ENCODE measurements around the gene CSTF1.

The CSTF1 gene

DNA sequence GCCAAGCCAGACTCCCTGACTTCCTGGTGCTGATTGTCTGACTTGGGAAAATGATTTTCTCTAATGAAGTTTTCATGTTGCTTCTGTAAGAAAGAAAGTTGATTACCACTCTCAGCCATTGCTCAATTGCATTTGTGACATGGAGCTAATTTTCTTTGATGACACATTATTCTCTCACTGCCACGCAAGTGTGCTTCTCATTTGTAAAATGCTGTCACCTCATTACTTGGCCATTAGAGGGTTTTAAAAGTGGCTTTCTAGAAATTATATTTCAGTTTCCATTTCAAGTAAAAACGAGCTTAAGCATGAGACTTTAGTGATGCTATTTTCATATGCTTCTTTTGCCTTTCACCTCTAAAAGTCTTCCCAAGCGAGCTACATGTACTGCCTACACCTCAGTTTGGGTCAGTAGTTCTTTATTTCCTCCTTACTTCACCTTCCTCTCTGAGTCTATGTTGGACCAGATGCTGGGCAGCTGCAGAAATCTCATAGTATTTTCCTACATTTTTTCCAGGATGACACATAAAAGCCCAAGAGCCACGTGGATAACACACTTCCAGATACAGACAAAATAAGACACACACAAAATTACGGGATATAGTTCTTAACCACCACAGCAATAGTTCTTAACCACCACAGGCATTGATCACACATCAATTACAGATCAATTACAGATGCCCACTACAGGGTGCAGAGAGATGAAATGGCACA, 39.9 kb upstream of the CSTF1 start:
- no peak for ATAC-seq
- TF ChIP-seq ZNF70 (CRISPR knock-in tag; IDR thresholded peaks at IDR 0.05) (no peak), ZFP3 (CRISPR knock-in tag; IDR thresholded peaks at IDR 0.05) (no peak), GLIS3 (CRISPR knock-in tag; IDR thresholded peaks at IDR 0.05) (no peak), ZC3H10 (CRISPR knock-in tag; IDR thresholded peaks at IDR 0.05) (no peak), CSDC2 (CRISPR knock-in tag; IDR thresholded peaks at IDR 0.05) (no peak)
- TF ChIP-seq, protein P1, sequence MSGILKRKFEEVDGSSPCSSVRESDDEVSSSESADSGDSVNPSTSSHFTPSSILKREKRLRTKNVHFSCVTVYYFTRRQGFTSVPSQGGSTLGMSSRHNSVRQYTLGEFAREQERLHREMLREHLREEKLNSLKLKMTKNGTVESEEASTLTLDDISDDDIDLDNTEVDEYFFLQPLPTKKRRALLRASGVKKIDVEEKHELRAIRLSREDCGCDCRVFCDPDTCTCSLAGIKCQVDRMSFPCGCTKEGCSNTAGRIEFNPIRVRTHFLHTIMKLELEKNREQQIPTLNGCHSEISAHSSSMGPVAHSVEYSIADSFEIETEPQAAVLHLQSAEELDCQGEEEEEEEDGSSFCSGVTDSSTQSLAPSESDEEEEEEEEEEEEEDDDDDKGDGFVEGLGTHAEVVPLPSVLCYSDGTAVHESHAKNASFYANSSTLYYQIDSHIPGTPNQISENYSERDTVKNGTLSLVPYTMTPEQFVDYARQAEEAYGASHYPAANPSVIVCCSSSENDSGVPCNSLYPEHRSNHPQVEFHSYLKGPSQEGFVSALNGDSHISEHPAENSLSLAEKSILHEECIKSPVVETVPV (CRISPR knock-in tag; IDR thresholded peaks at IDR 0.05): no peak

DNA sequence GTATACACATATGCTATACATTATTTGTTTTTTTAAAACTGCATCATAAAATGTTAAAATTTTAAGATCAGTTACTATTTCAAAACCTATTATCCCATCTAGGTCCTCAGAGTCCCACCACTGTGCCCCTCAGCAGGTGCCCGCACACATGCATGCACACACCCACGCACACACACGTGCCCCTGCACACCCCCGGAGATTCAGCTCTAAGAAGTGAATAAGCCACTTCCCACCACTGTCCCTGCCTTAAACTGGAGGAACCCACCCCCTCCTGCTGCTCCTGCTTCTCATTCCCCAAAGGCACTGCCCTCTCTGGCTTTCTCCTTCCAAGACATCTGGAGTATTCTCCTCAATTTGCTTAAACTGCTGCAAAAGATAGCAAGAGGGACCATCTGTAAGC, 39.1 kb upstream of the CSTF1 start:
- no peak for ATAC-seq
- no peak for TF ChIP-seq ESRRG (CRISPR knock-in tag; IDR thresholded peaks at IDR 0.05)
- no peak for TF ChIP-seq TOX (CRISPR knock-in tag; IDR thresholded peaks at IDR 0.05; ENCODE audit: borderline replicate concordance)
- no peak for TF ChIP-seq TCF4 (CRISPR knock-in tag; IDR thresholded peaks at IDR 0.05; ENCODE audit: borderline replicate concordance)
- no peak for TF ChIP-seq ZFP30 (CRISPR knock-in tag; IDR thresholded peaks at IDR 0.05)
- TF ChIP-seq ZNF70 (CRISPR knock-in tag; IDR thresholded peaks at IDR 0.05): no peak
- TF ChIP-seq, protein P2, sequence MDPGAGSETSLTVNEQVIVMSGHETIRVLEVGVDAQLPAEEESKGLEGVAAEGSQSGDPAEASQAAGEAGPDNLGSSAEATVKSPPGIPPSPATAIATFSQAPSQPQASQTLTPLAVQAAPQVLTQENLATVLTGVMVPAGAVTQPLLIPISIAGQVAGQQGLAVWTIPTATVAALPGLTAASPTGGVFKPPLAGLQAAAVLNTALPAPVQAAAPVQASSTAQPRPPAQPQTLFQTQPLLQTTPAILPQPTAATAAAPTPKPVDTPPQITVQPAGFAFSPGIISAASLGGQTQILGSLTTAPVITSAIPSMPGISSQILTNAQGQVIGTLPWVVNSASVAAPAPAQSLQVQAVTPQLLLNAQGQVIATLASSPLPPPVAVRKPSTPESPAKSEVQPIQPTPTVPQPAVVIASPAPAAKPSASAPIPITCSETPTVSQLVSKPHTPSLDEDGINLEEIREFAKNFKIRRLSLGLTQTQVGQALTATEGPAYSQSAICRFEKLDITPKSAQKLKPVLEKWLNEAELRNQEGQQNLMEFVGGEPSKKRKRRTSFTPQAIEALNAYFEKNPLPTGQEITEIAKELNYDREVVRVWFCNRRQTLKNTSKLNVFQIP (CRISPR knock-in tag; IDR thresholded peaks at IDR 0.05; ENCODE audit: borderline replicate concordance, low read depth): no peak
- TF ChIP-seq ZFP3 (CRISPR knock-in tag; IDR thresholded peaks at IDR 0.05): no peak
- TF ChIP-seq ZNF565 (CRISPR knock-in tag; conservative IDR thresholded peaks at IDR 0.05; ENCODE audit: low read depth): no peak
- TF ChIP-seq, protein P1 (CRISPR knock-in tag; IDR thresholded peaks at IDR 0.05): no peak
- no peak for TF ChIP-seq OSR1 (CRISPR knock-in tag; IDR thresholded peaks at IDR 0.05)
- no peak for TF ChIP-seq BACH2 (CRISPR knock-in tag; IDR thresholded peaks at IDR 0.05; ENCODE audit: borderline replicate concordance)

DNA sequence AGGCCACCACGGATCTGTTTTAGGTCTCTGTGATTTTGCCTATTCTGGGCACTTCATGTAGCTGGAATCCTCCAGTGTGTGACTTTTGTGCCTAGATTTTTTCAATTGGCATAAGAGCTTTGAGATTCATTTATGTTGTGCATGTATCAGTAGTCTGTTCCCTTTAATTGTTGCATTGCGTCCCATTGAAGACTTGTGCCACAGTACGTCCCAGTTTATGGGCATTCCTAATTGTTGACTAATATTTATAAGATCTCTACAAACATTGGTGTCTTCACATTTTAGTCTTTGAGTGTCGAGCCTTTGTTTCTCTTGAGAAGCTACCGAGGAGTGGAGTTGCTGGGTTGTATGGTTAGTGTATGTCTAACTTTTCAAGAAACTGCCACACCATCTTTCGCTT, 34.4 kb upstream of the CSTF1 start:
- TF ChIP-seq ISL1 (CRISPR knock-in tag; IDR thresholded peaks at IDR 0.05): no peak
- no peak for TF ChIP-seq CSDC2 (CRISPR knock-in tag; IDR thresholded peaks at IDR 0.05)
- TF ChIP-seq, protein P2 (CRISPR knock-in tag; IDR thresholded peaks at IDR 0.05; ENCODE audit: borderline replicate concordance, low read depth): no peak
- TF ChIP-seq, protein P1 (CRISPR knock-in tag; IDR thresholded peaks at IDR 0.05): no peak
- TF ChIP-seq BACH2 (CRISPR knock-in tag; IDR thresholded peaks at IDR 0.05; ENCODE audit: borderline replicate concordance): no peak
- no peak for TF ChIP-seq ARNTL (CRISPR knock-in tag; IDR thresholded peaks at IDR 0.05; ENCODE audit: borderline replicate concordance, low read depth)
- TF ChIP-seq ZC3H10 (CRISPR knock-in tag; IDR thresholded peaks at IDR 0.05): no peak
- TF ChIP-seq TCF4 (CRISPR knock-in tag; IDR thresholded peaks at IDR 0.05; ENCODE audit: borderline replicate concordance): no peak
- TF ChIP-seq TOX (CRISPR knock-in tag; IDR thresholded peaks at IDR 0.05; ENCODE audit: borderline replicate concordance): no peak
- TF ChIP-seq, protein P3, sequence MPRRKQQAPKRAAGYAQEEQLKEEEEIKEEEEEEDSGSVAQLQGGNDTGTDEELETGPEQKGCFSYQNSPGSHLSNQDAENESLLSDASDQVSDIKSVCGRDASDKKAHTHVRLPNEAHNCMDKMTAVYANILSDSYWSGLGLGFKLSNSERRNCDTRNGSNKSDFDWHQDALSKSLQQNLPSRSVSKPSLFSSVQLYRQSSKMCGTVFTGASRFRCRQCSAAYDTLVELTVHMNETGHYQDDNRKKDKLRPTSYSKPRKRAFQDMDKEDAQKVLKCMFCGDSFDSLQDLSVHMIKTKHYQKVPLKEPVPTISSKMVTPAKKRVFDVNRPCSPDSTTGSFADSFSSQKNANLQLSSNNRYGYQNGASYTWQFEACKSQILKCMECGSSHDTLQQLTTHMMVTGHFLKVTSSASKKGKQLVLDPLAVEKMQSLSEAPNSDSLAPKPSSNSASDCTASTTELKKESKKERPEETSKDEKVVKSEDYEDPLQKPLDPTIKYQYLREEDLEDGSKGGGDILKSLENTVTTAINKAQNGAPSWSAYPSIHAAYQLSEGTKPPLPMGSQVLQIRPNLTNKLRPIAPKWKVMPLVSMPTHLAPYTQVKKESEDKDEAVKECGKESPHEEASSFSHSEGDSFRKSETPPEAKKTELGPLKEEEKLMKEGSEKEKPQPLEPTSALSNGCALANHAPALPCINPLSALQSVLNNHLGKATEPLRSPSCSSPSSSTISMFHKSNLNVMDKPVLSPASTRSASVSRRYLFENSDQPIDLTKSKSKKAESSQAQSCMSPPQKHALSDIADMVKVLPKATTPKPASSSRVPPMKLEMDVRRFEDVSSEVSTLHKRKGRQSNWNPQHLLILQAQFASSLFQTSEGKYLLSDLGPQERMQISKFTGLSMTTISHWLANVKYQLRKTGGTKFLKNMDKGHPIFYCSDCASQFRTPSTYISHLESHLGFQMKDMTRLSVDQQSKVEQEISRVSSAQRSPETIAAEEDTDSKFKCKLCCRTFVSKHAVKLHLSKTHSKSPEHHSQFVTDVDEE (CRISPR knock-in tag; IDR thresholded peaks at IDR 0.05): no peak
- TF ChIP-seq, protein P4, sequence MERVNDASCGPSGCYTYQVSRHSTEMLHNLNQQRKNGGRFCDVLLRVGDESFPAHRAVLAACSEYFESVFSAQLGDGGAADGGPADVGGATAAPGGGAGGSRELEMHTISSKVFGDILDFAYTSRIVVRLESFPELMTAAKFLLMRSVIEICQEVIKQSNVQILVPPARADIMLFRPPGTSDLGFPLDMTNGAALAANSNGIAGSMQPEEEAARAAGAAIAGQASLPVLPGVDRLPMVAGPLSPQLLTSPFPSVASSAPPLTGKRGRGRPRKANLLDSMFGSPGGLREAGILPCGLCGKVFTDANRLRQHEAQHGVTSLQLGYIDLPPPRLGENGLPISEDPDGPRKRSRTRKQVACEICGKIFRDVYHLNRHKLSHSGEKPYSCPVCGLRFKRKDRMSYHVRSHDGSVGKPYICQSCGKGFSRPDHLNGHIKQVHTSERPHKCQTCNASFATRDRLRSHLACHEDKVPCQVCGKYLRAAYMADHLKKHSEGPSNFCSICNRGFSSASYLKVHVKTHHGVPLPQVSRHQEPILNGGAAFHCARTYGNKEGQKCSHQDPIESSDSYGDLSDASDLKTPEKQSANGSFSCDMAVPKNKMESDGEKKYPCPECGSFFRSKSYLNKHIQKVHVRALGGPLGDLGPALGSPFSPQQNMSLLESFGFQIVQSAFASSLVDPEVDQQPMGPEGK (CRISPR knock-in tag; IDR thresholded peaks at IDR 0.05; ENCODE audit: borderline replicate concordance): no peak
- TF ChIP-seq ZFP3 (CRISPR knock-in tag; IDR thresholded peaks at IDR 0.05): no peak
- TF ChIP-seq OSR1 (CRISPR knock-in tag; IDR thresholded peaks at IDR 0.05): no peak
- TF ChIP-seq ZNF565 (CRISPR knock-in tag; conservative IDR thresholded peaks at IDR 0.05; ENCODE audit: low read depth): no peak
- TF ChIP-seq ZNF8 (CRISPR knock-in tag; IDR thresholded peaks at IDR 0.05): no peak
- TF ChIP-seq, protein P5, sequence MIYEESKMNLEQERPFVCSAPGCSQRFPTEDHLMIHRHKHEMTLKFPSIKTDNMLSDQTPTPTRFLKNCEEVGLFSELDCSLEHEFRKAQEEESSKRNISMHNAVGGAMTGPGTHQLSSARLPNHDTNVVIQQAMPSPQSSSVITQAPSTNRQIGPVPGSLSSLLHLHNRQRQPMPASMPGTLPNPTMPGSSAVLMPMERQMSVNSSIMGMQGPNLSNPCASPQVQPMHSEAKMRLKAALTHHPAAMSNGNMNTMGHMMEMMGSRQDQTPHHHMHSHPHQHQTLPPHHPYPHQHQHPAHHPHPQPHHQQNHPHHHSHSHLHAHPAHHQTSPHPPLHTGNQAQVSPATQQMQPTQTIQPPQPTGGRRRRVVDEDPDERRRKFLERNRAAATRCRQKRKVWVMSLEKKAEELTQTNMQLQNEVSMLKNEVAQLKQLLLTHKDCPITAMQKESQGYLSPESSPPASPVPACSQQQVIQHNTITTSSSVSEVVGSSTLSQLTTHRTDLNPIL (CRISPR knock-in tag; IDR thresholded peaks at IDR 0.05; ENCODE audit: low read depth): no peak
- TF ChIP-seq ESRRG (CRISPR knock-in tag; IDR thresholded peaks at IDR 0.05): no peak
- no peak for TF ChIP-seq GLIS3 (CRISPR knock-in tag; IDR thresholded peaks at IDR 0.05)
- TF ChIP-seq SNAI2 (CRISPR knock-in tag; IDR thresholded peaks at IDR 0.05): no peak
- ATAC-seq: no peak
